ENCODE data around the gene KRTAP10-9.
"Not testable (repeated sequence)": the region's sequence is repeated elsewhere in the genome, so short reads cannot be mapped to it uniquely, and the experiment has no call there.

KRTAP10-9 gene

DNA sequence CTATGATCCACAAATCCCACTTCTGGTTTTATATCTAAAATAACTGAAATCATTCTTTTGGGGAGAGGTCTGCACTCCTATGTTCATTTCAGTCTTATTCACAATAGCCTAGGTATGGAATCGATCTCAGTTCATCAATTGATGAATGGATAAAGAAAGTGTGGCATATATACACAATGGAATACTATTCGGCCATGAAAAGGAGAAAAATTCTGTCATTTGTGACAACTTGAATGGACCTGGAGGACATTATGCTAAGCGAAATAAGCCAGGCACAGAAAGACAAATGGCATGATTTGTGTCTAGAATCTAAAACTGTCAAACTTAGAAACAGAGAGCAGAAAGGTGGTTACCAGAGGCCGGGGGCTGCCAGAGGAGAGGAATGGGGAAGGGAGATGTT, 20.4 kb upstream of the KRTAP10-9 start:
- H3K4me3 ChIP-seq (ENCODE audit: low read length) = no peak overlapping the region
- TF ChIP-seq, protein P1, sequence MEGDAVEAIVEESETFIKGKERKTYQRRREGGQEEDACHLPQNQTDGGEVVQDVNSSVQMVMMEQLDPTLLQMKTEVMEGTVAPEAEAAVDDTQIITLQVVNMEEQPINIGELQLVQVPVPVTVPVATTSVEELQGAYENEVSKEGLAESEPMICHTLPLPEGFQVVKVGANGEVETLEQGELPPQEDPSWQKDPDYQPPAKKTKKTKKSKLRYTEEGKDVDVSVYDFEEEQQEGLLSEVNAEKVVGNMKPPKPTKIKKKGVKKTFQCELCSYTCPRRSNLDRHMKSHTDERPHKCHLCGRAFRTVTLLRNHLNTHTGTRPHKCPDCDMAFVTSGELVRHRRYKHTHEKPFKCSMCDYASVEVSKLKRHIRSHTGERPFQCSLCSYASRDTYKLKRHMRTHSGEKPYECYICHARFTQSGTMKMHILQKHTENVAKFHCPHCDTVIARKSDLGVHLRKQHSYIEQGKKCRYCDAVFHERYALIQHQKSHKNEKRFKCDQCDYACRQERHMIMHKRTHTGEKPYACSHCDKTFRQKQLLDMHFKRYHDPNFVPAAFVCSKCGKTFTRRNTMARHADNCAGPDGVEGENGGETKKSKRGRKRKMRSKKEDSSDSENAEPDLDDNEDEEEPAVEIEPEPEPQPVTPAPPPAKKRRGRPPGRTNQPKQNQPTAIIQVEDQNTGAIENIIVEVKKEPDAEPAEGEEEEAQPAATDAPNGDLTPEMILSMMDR (IDR thresholded peaks at IDR 0.05; ENCODE audit: insufficient read depth, low read depth, low read length, missing control alignments) = no peak
- DNase-seq (ENCODE audit: low read depth) = no peak

DNA sequence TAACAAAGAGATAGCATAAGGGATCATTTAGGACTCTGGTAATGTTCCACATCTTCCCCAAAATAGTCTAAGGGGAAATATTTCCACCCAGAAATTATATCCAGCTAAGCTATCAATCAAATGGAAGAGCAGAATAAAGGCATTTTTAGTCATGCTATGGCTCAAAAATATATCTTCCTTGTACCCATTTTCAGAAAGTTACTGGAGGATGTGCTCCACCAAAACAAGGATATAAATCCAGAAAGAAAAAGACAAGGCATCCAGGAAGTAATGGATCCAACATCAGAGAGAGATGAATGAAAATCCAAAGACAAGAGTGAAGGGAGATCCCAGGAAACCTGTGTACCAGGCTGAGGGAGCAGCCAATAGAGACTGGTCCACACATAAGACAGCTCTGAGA, 17.7 kb upstream of the KRTAP10-9 start:
- DNase-seq (ENCODE audit: low read depth) = no peak
- TF ChIP-seq, protein P1 (IDR thresholded peaks at IDR 0.05; ENCODE audit: insufficient read depth, low read depth, low read length, missing control alignments) = no peak
- no peak overlapping the region for H3K4me3 ChIP-seq (ENCODE audit: low read length)

DNA sequence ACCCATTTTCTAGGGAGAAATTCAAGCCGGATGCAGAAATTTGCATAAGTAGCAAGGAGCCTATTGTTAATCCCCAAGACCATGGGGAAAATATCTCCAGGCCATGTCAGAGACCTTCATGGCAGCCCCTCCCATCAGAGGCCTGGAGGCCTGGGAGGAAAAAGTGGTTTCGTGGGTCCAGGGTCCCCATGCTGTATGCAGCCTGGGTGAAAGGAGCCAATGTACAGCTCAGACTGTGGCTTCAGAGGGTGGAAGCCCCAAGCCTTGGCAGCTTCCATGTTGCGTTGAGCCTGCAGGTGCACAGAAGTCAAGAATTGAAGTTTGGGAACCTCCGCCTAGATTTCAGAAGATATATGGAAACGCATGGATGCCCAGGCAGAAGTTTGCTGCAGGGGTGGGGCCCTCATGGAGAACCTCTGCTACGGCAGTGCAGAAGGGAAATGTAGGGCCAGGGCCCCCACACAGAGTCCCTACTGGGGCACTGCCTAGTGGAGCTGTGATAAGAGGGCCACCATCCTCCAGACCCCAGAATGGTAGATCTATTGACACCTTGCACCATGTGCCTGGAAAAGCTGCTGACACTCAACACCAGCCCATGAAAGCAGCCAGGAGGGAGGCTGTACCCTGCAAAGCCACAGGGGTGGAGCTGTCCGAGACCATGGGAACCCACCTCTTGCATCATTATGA, 16.6 kb upstream of the KRTAP10-9 start:
- not testable (repeated sequence) for DNase-seq (ENCODE audit: low read depth); H3K4me3 ChIP-seq (ENCODE audit: low read length)

DNA sequence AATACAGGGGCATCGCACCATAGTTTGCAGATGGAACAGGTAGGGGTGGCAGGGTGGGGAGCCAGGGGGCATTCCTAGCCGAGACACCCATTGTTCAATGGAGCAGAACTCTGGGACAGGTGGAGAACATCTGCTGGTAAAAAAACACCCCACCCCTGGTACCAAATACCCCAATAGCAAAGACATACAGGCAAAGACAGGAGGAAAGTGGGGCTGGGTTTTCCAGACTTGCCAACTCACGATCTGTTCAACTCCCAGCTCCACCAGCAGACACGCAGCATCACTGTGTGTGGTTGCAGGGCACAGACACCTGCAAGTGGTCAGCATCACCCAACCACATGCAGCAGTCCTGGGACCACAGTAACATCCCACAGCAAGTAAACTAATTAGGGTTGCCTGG, 15.3 kb upstream of the KRTAP10-9 start:
- TF ChIP-seq, protein P1 (IDR thresholded peaks at IDR 0.05; ENCODE audit: insufficient read depth, low read depth, low read length, missing control alignments) = no peak

DNA sequence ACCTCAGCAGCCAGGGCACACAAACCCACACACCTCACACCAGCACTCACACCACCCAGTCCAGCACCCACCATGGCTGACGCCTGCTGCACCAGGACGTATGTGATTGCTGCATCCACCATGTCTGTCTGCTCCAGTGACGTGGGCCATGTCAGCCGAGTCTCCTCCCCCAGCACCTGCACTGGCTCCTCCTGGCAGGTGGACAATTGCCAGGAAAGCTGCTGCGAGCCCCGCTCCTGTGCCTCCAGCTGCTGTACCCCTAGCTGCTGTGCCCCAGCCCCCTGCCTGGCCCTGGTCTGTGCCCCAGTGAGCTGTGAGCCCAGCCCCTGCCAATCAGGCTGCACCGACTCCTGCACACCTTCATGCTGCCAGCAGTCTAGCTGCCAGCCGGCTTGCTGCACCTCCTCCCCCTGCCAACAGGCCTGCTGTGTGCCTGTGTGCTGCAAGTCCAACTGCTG, 14.8 kb upstream of the KRTAP10-9 start, which contains the start of gene KRTAP10-8:
Gene KRTAP10-8, plus strand, starts transcription at position 51 of the 458 bp plus-strand sequence. Its CDS starts 22 bp downstream, at position 73.
- no peak within 1 kb of the TSS for H3K4me3 ChIP-seq (ENCODE audit: low read length)
- TF ChIP-seq, protein P1 (IDR thresholded peaks at IDR 0.05; ENCODE audit: insufficient read depth, low read depth, low read length, missing control alignments) = no peak
- no peak for DNase-seq (ENCODE audit: low read depth)

More for the DNA sequence above, 15.3 kb upstream of the KRTAP10-9 start:
- DNase-seq (ENCODE audit: low read depth) = no peak
- H3K4me3 ChIP-seq (ENCODE audit: low read length) = no peak overlapping the region

DNA sequence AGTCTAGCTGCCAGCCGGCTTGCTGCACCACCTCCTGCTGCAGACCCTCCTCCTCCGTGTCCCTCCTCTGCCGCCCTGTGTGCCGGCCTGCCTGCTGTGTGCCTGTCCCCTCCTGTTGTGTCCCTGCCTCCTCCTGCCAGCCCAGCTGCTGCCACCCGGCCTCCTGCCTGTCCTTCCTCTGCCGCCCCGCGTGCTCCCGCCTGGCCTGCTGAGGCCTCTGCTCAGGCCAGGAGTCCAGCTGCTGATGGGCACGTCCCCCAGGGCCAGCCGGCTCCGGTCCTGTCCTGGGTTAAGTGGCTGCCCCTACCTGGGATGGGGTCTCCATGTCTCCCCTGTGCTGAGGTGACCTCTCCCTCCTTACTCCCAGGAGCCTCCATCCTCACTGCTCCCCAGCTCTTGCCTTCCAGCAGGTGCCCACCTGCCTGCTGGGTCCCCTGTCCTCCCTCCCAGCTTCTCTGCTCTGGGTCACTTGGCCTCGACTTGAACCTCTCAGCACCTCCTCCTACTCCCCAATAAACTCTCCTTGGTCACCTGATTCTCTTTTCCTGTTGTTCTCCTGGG, 14.1 kb upstream of the KRTAP10-9 start:
- no peak for DNase-seq (ENCODE audit: low read depth)
- H3K4me3 ChIP-seq (ENCODE audit: low read length) = no peak overlapping the region
- TF ChIP-seq, protein P1 (IDR thresholded peaks at IDR 0.05; ENCODE audit: insufficient read depth, low read depth, low read length, missing control alignments) = no peak

DNA sequence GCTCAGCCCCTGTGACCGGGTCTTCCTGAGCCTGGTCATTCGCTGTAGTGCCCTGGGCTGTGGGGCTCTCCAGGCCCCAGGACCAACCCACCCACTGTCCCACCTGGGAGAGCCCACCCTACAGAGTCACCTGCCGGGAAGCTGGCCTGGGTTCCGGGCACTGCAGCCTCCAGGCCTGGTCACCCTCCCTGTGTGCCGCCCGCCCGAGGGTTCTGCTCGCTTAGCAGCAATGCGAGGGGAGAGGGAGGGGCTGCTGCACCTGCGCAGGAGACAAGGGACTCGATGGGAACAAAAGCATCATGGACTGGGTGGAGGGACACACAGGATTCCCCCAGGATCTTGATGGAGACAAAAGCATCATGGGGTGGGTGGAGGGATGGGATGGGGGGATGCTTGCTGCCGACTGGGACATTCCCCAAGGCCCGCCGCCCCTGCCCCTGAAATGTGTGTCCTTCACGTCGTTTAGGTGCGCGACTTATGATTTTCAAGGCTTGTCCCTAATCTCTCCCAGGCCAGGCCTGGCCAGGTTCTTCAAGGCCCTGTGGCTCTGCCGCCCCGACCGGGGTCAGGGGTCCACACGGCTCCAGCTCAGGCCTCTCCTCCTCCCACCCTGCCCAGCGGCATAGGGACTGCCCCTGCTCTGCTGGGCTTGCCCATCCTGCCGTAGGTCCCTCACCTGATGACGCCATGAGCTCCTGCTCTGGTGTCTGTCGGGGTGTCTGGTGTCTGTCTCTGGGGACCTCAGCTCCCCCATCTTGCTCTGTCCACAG, 13.3 kb upstream of the KRTAP10-9 start:
- TF ChIP-seq, protein P1 (IDR thresholded peaks at IDR 0.05; ENCODE audit: insufficient read depth, low read depth, low read length, missing control alignments) = no peak
- H3K4me3 ChIP-seq (ENCODE audit: low read length) = no peak overlapping the region
- DNase-seq (ENCODE audit: low read depth) = no peak

Data from epithelial cell of esophagus (primary cell).